NCI-H460 (cell line): Measurements from ENCODE around the gene KRTAP10-8. TPM values are rescaled to one million over a fixed set of nuclear protein-coding genes. Genes with fewer than 3 reads are reported as not detected.
"Not testable (repeated sequence)": the region's sequence is repeated elsewhere in the genome, so short reads cannot be mapped to it uniquely, and the experiment has no call there.

Source experiments
- DNase-seq: peaks from one replicate; pipeline ENCODE4 v3.0.0-alpha.2; 2016; ENCODE audit warnings: low read depth; ENCODE audit errors: extremely low read depth
- total RNA-seq: library from RNA; depleted of rRNA; stranded (reverse); fragments of >200 nt; shearing (Covaris generic); gene quantifications from 2 replicates; pipeline ENCODE4 v1.2.3, GENCODE V29; 2014

KRTAP10-8 gene
- total RNA-seq, 1 experiment from 2014 or later, result not detected

DNA sequence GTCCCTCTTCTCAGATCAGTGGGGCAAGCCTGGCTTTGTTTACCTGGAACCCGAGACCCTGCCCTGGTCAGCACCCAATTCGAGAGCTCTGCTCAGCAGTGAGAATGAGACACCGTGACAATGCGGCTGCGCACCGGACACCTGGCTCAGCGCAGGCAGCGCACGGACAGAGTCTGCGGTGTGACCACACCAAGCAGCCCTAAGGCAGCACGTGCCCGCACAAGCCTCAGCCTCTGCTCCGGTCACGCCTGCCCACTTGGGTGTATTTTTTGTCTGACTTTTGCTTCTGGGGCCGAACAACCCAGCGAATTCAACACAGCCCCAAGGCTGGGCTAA lies 4.7 kb downstream of the KRTAP10-8 start:
- no peak for DNase-seq

DNA sequence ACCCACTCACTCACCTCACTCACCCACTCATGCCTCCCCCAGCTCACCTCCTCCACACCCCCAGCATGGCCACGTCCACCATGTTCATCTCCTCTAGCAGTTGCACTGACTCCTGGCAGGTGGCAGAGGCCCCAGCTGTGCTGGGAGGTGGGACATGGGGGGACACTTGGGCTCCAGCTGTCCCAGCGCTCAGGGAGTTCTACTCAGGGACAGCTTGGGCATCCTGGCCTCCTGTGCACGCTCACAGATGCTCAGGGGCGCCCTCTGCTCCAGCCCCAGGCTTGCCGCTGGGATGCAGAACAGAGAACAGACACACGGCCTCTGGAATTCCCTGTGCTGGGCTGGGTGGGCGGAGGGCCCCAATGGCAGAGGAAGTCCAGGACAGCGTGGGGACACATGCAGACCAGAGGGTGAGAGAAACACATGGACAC lies 5.2 kb downstream of the KRTAP10-8 start:
- no peak for DNase-seq

DNA sequence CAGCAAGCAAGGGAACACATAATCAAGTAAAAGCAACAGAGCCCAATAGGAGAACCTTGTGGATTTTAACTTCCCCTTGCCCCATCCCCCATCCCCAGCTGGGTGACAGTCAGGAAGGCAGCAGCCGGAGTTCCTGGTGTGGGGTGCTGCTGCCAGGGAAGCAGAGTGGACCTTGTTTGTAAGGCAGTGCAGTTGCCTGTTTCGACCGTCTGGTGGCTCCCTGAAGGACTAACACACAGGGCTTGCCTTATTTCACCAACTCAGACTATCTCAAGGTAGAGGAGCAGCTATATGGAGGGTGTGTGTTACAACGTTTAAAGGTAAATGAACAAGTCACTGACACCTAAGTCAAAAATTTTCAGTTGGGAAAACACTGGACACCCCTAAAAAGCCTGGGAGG lies 6.6 kb downstream of the KRTAP10-8 start:
- no peak for DNase-seq

DNA sequence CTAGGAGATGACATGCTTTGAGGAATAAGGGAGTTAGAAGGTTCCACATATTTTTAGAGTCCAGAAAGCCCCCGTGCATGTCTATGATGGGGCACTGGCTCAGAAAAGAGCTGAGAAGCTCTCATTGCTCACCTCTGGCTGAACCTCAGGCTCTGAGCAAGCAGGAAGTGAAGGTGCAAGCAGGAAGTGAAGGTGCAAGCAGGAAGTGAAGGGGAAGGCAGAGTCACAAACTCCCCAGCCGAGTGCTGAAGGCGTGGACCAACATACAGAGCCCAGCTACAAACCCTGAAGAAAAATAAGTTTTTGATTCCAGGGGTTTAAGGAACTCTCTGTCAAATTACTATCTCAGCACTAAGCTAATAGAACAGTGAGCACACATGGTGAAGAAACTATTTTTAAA lies 7.0 kb downstream of the KRTAP10-8 start:
- no peak for DNase-seq

DNA sequence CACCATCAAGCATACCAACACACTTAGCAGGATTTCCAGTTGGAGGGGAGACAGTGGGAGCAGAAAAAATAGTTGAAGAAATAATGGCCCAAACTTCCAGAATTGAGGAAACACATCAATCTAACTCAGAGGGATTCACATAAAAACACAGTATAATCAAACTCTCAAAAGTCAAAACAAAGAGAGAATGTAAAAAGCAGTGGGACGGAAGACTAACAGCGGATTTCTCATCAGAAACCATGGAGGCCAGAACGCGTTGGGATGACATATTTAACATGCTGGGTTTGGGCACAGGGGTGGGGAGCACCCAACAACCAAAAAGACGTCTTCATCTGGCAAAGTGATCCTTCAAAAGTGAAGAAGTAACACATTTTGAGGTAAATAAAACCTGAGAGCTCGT lies 8.0 kb downstream of the KRTAP10-8 start:
- DNase-seq, result no peak

DNA sequence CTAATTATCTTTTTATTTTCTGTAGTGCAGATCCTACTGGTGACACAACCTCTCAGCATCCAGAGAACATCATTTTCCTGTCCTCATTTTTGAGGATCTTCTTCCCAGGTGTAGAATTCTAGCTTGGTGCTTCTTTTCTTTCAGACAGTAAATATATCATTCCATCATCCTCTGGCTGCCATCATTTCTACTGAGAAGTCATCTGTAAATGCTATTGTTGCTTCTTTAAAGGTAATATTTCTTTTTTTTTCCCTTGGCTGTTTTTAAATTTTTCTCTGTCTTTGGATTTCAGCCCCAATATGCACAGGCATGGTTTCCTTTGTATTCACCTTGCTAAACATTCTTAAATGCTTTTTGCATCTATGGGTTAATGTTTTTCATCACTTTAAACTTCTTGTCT lies 11.7 kb downstream of the KRTAP10-8 start:
- DNase-seq, result no peak

DNA sequence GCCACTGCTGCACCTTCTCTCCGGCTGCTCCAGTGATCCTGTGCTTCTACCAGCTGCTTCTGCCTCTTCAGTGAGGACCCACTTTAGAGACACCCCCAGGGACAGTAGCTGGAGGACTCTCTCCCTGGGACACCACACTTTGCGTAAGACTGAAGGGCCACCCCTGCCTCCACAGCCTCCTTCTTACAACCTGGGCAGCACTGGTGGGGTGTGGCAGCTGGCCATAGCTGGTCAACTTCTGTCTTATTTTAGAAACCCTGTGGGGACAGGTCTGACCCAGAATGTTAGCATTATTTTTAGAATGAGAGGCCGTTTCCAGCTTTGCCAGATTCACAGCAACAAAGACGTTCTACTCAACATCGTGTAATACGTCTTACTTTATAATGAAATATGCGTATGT lies 13.9 kb downstream of the KRTAP10-8 start:
- DNase-seq, result no peak

DNA sequence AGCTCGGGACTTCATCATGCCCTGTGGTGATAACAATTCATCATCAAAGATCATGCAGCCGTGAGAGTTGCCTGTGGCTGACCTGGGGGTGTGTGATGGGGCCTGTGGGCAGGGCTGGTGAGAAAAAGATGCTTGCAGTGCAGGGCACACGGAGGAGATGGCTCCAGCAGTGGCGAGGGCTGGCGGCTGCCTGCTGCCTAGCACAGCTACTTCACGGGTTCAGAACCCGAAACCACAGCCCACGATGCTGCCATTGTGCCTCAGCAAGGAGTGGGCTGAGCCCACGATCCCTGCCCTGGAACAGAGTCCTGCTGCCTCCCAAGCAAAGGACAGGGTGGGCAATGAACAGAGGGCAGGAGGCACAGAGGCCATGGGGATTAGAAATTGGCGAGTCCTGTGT lies 14.4 kb downstream of the KRTAP10-8 start:
- DNase-seq, result no peak

DNA sequence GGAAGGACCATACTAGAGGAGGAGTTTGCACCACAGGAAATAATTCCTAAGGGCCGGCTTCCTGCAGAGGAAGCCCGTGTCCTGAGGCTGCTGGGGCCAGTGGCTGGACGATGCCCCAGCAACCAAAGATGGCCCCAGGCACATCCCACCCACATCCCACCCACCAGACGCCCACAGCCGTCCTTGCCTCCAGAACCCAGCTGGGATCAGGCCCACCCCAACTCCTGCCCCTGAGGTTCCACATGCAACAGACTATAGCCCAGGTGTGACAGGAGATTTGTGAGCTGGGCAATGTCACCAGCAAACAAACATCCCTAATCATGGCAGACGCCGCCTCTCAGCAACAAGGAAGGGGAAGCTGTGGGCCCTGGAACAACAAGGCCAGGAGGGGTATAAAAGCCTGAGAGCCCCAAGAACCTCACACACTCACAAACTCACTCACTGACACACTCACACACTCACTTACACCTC lies 14.8 kb downstream of the KRTAP10-8 start, which contains the start of gene KRTAP10-9:
Gene KRTAP10-9, plus strand, starts transcription at position 421 of the 471 bp plus-strand sequence. CDS start 79 bp downstream, outside the sequence.
- no peak for DNase-seq

DNA sequence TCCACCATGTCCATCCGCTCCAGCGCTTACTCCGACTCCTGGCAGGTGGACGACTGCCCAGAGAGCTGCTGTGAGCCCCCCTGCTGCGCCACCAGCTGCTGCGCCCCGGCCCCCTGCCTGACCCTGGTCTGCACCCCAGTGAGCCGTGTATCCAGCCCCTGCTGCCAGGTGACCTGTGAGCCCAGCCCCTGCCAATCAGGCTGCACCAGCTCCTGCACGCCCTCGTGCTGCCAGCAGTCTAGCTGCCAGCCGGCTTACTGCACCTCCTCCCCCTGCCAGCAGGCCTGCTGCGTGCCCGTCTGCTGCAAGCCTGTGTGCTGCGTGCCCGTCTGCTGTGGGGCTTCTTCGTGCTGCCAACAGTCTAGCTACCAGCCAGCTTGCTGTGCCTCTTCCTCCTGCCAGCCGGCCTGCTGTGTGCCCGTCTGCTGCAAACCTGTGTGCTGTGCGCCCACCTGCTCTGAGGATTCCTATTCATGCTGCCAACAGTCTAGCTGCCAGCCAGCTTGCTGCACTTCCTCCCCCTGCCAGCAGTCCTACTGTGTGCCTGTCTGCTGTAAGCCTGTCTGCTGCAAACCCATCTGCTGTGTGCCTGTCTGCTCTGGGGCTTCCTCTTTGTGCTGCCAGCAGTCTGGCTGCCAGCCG lies 15.4 kb downstream of the KRTAP10-8 start:
- DNase-seq, result not testable (repeated sequence)

DNA sequence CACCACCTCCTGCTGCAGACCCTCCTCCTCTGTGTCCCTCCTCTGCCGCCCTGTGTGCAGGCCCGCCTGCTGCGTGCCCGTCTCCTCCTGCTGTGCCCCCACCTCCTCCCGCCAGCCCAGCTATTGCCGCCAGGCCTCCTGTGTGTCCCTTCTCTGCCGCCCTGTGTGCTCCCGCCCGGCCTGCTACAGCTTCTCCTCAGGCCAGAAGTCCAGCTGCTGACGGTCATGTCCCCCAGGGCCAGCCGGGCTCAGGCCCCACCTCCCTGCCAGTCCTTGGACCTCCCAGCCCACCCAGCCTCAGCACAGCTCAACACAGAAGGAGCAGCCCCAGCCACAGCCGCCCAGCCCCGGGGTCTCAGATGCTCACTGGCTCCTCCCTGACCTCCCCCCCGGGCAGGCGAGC lies 16.0 kb downstream of the KRTAP10-8 start:
- DNase-seq, result not testable (repeated sequence)

DNA sequence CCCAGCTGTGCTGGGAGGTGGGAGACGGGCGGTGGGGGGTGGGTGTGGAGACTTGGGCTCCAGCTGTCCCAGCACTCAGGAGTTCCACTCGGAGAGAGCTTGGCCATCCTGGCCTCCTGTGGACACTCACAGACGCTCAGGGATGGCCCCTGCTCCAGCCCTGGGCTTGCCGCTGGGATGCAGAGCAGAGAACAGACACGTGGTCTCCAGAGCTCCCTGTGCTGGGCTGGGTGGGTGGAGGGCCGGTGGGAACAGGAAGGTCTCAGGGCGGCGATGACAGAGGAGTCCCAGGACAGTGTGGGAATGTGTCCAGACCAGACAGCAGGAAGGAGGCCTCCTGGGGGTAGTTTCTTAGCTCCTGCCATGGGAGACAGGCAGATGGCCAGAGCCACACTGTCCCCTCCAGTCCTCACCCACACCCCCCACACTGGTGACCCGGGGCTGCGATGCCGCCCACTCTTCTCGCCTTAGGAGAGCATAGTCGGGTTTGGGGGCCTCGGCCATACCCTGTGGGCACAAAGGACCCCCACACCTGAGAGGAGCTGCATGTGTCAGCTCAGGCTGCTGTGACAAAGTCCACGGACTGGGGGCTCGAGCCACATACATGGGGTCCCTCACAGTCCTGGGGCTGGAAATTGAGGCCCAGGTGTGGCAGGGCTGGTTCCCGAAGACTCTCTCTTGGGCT lies 17.0 kb downstream of the KRTAP10-8 start:
- no peak for DNase-seq

DNA sequence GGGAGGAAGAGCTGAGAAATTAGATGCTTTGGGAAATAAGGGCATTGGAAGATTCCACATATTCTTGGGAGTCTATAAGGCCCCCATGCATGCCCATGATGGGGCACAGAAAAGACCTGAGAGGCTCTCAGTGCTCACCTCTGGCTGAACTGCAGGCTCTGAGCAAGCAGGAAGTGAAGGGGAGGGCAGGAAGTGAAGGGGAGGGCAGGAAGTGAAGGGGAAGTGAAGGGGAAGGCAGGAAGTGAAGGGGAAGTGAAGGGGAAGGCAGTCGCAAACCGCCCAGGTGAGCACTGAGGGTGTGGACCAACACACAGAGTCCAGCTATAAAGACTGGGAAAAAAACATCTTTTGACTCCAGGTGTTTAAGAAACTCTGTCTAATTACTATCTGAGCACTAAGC lies 18.6 kb downstream of the KRTAP10-8 start:
- DNase-seq, result no peak

DNA sequence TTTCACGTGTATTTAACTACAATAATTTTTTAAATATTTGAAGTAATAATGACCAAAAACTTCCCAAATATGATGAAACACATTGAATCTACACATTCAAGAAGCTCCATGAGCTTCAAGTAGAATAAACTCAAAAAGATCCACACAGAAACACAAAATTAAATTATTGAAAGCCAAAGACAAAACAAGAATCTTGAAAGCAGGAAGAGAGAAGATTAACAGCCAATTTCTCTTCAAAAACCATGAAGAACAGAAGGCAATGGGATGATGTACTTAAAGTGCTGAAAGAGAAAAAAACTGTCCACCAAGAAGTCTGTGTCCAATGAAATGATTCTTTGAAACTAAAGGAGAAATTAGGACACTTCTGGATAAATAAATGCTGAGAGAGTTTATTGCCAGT lies 20.2 kb downstream of the KRTAP10-8 start:
- DNase-seq, result no peak

DNA sequence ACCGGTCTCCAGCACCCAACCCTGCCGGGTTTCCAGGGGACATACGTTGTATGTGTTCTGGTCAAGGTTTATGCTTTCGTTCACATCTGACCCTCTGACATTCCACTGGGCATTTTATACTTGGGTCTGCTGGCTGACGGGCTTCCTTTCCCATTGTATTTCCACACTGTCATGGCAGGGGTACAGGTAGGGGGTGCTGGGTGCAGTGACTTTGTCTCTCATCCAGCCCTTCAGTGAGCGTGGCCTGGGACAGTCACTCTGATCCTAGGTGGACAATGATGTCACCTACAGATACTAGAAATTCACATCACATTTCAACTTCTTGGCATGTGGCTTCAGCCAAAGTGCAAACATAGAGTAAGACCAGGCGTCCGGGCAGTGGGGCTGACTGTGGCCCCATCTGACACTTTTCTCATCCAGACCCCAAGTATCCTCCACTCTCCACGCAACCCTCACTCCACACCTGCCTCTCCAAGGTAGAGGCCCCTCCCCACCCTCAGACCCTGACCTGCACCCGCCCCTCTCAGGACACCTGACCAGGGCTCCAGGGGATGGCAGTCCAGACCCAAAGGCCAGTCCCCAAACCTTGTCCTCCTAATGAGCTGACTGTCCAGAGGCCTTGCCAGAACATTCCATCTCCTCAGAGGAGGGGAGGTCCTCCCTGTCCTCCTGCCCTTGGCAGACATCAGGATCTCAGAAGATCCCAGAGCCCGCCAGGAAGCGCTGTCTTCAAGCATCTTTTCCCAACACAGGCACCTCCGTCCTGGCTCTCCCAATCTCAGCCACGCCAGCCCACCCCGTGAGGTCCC lies 24.5 kb downstream of the KRTAP10-8 start:
- DNase-seq, result no peak

DNA sequence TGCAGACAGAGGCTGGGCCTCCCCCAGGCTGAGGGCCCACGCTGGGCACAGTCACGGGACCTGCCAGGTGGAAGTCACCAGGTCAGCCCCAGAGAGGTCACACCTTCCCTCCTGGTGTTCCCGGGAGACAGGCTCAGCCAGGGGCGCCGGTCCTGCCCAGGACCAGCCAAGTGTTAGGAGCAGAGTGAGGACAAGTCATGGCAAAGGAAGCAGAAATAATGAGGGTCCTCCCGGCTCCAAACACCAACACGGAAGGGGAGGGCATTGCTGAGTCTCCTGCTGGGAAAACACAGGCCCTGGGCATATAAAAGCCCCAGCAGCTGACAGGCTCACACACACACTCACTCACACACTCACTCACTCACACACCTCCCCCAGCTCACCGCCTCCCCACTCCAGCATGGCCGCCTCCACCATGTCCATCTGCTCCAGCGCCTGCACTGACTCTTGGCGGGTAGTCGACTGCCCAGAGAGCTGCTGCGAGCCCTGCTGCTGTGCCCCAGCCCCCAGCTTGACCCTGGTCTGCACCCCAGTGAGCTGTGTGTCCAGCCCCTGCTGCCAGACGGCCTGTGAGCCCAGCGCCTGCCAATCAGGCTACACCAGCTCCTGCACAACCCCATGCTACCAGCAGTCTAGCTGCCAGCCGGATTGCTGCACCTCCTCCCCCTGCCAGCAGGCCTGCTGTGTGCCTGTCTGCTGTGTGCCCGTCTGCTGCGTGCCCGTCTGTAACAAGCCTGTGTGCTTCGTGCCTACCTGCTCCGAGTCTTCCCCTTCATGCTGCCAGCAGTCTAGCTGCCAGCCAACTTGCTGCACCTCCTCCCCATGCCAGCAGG lies 25.4 kb downstream of the KRTAP10-8 start, which contains the start of gene KRTAP10-10:
Gene KRTAP10-10, plus strand, starts transcription at position 339 of the 833 bp plus-strand sequence. Its CDS starts 62 bp downstream, at position 401.
- no peak for DNase-seq

DNA sequence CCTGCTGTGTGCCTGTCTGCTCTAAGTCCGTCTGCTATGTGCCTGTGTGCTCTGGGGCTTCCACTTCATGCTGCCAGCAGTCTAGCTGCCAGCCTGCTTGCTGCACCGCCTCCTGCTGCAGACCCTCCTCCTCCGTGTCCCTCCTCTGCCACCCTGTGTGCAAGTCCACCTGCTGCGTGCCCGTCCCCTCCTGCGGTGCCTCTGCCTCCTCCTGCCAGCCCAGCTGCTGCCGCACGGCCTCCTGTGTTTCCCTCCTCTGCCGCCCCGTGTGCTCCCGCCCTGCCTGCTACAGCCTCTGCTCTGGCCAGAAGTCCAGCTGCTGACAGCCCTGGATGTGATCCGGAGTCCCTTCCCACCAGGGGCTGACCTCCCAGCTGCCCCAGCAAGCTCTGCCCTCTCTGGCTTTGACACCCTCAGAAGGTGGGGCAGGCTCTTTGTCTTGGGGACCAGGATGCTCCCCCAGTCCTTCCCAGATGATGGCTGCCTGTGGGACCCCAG lies 26.0 kb downstream of the KRTAP10-8 start:
- DNase-seq, result not testable (repeated sequence)

DNA sequence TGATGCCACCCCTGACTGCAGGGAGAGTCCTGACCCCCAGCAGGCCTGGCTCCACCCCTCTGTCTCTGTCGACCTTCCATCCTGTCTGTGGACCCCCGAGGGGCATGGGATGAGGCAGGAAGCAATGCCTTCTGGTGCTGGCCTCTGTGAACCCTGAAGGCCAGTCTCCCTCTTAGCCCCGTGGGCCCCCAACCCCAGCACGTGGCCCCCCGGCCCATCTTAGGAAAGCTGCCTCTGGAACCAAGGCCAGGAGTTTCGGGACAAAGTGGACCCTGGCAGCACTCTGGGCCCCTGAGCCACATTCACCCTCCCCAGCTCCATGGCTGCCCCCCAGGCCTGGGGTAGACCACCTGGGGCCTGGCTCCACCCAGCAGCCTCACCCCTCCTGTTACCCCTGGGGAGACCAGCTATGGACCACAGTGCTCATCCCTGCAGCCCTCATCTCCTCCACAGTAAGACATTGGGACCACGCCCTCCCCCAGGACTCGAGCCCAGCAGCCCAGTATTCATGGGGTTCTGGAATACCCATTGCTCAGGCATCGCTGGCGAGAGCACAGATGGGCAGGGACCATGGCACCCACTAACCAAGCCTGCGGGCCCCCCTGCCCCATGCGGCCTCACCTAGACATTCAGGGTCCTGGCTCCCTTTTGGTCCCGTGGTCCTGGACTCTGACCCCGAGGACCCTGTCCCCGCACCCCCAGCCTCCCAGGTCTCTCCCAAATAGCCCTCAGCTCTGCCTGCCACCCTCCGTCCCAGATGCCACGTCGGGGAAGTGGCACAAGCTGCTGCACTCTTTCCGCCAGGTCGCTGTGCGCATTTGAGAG lies 26.8 kb downstream of the KRTAP10-8 start:
- not testable (repeated sequence) for DNase-seq

DNA sequence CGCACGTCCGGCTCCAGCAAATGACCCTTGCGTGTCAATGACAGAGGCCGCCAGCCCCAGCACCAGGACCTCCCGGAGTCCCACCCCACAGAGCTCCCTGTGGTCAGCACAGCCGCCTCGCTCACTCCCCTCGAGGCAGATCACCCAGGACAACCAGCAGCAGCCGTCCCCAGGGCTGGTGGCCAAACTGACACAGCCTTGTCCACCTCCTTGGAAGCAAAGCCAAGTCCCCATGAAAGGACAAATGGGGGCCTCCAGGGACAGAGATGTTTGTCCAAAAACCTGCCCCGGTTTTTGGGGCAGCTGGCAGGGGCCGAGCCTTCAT lies 27.4 kb downstream of the KRTAP10-8 start:
- DNase-seq, result no peak

DNA sequence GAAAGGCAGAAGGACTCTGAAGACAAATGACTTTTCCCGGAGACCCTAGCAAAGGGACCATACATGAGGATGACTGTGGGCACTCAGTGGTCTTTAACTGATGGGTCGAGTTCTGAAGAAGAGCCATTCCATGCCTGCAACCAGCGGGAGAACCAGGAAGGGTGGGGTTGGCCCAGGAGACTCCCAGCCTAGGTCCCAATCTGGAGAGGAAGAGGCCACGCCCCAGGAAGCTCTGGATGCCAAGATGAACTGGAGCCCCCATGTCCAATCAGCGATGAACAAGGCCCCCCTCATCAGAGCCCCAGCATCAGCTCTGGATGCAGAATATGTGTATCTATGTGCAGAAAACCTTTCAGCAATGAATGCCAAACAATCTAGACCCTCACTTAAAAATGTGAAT lies 28.9 kb downstream of the KRTAP10-8 start:
- no peak for DNase-seq
